ENCODE results near the gene GARNL3.

The GARNL3 gene

GRCh38 chr9:127253446-127253845 is 11.1 kb upstream of the GARNL3 start:
- no peak for TF ChIP-seq CTCF (conservative IDR thresholded peaks at IDR 0.05; ENCODE audit: low read length)
- TF ChIP-seq EZH2phosphoT487 (IDR thresholded peaks at IDR 0.05; ENCODE audit: borderline replicate concordance), result no peak
- H2AFZ ChIP-seq (ENCODE audit: low read length), result no peak overlapping the region
- no peak overlapping the region for H3K9ac ChIP-seq (ENCODE audit: low read depth, low read length, poor library complexity, severe bottlenecking)
- no peaks in the 10 kb centered on the region for H4K20me1 ChIP-seq (ENCODE audit: insufficient read depth, low read length, poor library complexity, severe bottlenecking)
- H3K4me1 ChIP-seq (ENCODE audit: insufficient read depth, low read length, poor library complexity, severe bottlenecking), result no peaks in the 10 kb centered on the region
- no peaks in the 10 kb centered on the region for H3K9me2 ChIP-seq (replicated peaks; ENCODE audit: low read depth, low read length)
- H3K4me3 ChIP-seq (ENCODE audit: low read length, poor library complexity, severe bottlenecking), result no peak overlapping the region
- H3K4me2 ChIP-seq (ENCODE audit: low read depth, low read length, poor library complexity, severe bottlenecking), result no peak overlapping the region
- H3K79me2 ChIP-seq (ENCODE audit: insufficient read depth, low read length), result no peaks in the 10 kb centered on the region
- no peaks in the 10 kb centered on the region for H3K27me3 ChIP-seq (ENCODE audit: insufficient read depth, low read length, poor library complexity, severe bottlenecking)
- H3K9me3 ChIP-seq (ENCODE audit: insufficient read depth, low read depth, low read length), result no peaks in the 10 kb centered on the region
- H3K36me3 ChIP-seq (ENCODE audit: insufficient read depth, low read length), result no peaks in the 10 kb centered on the region
- H3F3A ChIP-seq (ENCODE audit: low read depth), result no peaks in the 10 kb centered on the region

- Histone ChIP-seq H3K36me3 (ENCODE audit: insufficient read depth, low read length) (no peaks in the 10 kb centered on the region), H3K27me3 (ENCODE audit: insufficient read depth, low read length, poor library complexity, severe bottlenecking) (no peaks in the 10 kb centered on the region), H3K4me2 (ENCODE audit: low read depth, low read length, poor library complexity, severe bottlenecking) (no peak overlapping the region), H3K79me2 (ENCODE audit: insufficient read depth, low read length) (no peaks in the 10 kb centered on the region), H3K9ac (ENCODE audit: low read depth, low read length, poor library complexity, severe bottlenecking) (no peak overlapping the region), H4K20me1 (ENCODE audit: insufficient read depth, low read length, poor library complexity, severe bottlenecking) (no peaks in the 10 kb centered on the region), H3K4me3 (ENCODE audit: low read length, poor library complexity, severe bottlenecking) (no peak overlapping the region), H2AFZ (ENCODE audit: low read length) (no peak overlapping the region), H3K9me2 (replicated peaks; ENCODE audit: low read depth, low read length) (no peaks in the 10 kb centered on the region), H3F3A (ENCODE audit: low read depth) (no peaks in the 10 kb centered on the region), H3K4me1 (ENCODE audit: insufficient read depth, low read length, poor library complexity, severe bottlenecking) (no peaks in the 10 kb centered on the region), H3K9me3 (ENCODE audit: insufficient read depth, low read depth, low read length) (no peaks in the 10 kb centered on the region)
- TF ChIP-seq EZH2phosphoT487 (IDR thresholded peaks at IDR 0.05; ENCODE audit: borderline replicate concordance), result no peak
- no peak for TF ChIP-seq CTCF (conservative IDR thresholded peaks at IDR 0.05; ENCODE audit: low read length)
Measured at GRCh38 chr9:127255692-127256091, 8.9 kb upstream of the GARNL3 start.

GRCh38 chr9:127256324-127256723 is 8.2 kb upstream of the GARNL3 start:
- H3K4me1 ChIP-seq (ENCODE audit: insufficient read depth, low read length, poor library complexity, severe bottlenecking), result no peaks in the 10 kb centered on the region
- no peaks in the 10 kb centered on the region for H3K36me3 ChIP-seq (ENCODE audit: insufficient read depth, low read length)
- H3K79me2 ChIP-seq (ENCODE audit: insufficient read depth, low read length), result no peaks in the 10 kb centered on the region
- TF ChIP-seq EZH2phosphoT487 (IDR thresholded peaks at IDR 0.05; ENCODE audit: borderline replicate concordance), result no peak
- no peak for TF ChIP-seq CTCF (conservative IDR thresholded peaks at IDR 0.05; ENCODE audit: low read length)
- no peaks in the 10 kb centered on the region for H4K20me1 ChIP-seq (ENCODE audit: insufficient read depth, low read length, poor library complexity, severe bottlenecking)
- no peak overlapping the region for H3K4me2 ChIP-seq (ENCODE audit: low read depth, low read length, poor library complexity, severe bottlenecking)
- H3K9me3 ChIP-seq (ENCODE audit: insufficient read depth, low read depth, low read length), result no peaks in the 10 kb centered on the region
- no peaks in the 10 kb centered on the region for H3K27me3 ChIP-seq (ENCODE audit: insufficient read depth, low read length, poor library complexity, severe bottlenecking)
- H2AFZ ChIP-seq (ENCODE audit: low read length), result no peak overlapping the region
- no peak overlapping the region for H3K9ac ChIP-seq (ENCODE audit: low read depth, low read length, poor library complexity, severe bottlenecking)
- H3F3A ChIP-seq (ENCODE audit: low read depth), result no peaks in the 10 kb centered on the region
- no peak overlapping the region for H3K4me3 ChIP-seq (ENCODE audit: low read length, poor library complexity, severe bottlenecking)
- H3K9me2 ChIP-seq (replicated peaks; ENCODE audit: low read depth, low read length), result no peaks in the 10 kb centered on the region

Measured in Loucy (cell line).